Skeletal muscle cell (primary cell): ENCODE measurements around the gene KANSL3.
"Not testable (repeated sequence)": the region's sequence is repeated elsewhere in the genome, so short reads cannot be mapped to it uniquely, and the experiment has no call there.

ENCODE experiments used
- DNase-seq: peaks from one replicate; pipeline ENCODE4 v3.0.0-alpha.2; 2010; ENCODE audit warnings: low read depth
- H3K4me3 ChIP-seq: 2 replicates; pipeline ENCODE4 v1.5.1; 2011; ENCODE audit warnings: low read depth, mild to moderate bottlenecking, control low read depth, low read length, moderate library complexity

The KANSL3 gene

DNA sequence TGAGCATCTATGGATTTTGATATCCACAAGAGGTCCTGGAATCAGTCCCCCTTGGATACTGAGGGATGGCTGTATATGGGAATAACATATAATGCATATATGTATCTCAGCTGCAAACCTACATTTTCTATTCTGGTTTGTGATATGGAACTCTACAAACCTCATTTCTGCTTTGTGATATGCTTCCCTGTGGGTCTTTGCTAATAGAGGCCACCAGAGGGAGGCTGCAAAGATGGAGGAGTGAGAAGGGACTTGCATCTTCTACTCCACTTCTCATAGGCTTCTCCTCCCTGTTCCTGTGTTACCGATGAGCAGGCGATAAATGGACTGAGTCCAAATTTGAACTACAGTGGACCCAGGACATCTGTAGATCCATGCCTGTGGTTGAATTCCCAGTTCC lies 63.7 kb downstream of the KANSL3 start:
- DNase-seq, result no peak
- no peak overlapping the region for H3K4me3 ChIP-seq

DNA sequence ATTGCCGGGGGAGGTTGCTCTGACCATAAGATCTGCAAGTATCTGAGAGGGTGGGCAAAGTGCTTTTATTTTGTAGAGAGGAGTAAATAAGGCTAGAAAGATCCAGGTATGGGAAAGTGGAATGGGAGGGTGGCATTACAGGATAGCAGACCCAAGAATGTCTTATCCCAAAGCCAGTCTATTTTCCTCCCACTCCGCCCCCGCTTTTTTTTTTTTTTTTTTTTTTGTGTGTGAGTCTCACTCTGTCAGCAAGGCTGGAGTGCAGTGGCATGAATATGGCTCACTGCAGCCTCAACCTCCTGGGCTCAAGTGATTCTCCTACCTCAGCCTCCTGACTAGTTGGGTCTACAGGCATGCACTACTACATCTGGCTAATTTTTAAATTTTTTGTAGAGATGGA lies 70.0 kb downstream of the KANSL3 start:
- H3K4me3 ChIP-seq, result no peak overlapping the region
- DNase-seq, result no peak

GRCh38 chr2:96565111-96565510 lies 73.0 kb downstream of the KANSL3 start:
- no peak overlapping the region for H3K4me3 ChIP-seq
- DNase-seq, result no peak

DNA sequence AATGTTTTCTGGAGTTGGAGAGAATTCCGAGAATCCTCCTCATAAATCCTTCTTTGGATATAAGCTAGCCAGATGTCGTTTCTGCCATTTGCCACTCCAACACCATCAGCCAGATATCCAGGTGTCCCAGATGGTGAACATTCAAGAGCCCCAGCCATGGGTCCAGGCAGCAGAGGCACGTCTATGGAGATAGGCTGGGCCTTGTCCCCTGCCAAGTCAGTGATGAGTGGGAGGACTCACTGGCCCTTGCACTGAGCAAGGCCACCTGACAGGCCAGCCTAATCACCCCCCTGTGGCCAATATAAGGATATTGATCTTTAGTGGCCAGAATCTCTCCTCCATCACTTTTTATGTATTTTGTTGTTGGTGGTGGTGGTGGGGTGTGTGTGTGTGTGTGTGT lies 73.5 kb downstream of the KANSL3 start:
- no peak overlapping the region for H3K4me3 ChIP-seq
- DNase-seq, result no peak

- H3K4me3 ChIP-seq, result no peak overlapping the region
- no peak for DNase-seq
Observed at GRCh38 chr2:96564026-96564425, 74.1 kb downstream of the KANSL3 start.

DNA sequence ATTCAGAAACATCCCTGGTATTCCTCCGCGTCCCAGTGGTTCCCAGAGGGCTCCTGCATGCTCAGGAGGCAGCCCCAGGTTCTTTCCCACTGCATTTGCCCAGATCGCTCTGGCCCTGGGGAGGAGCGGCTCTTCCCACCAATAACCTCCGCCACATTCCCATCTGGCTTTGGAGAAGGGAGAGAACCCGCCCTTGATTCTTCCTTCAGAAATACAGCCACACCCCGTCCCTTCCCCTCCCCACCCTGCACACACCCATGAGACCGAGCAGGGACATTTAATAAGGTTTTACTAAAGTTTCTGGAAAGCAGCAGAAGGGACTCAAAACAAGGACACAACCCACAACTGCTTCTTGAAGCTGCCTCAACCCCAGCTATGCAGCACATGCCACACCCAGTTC lies 79.6 kb downstream of the KANSL3 start:
- no peak overlapping the region for H3K4me3 ChIP-seq
- no peak for DNase-seq

GRCh38 chr2:96558061-96558460 lies 80.1 kb downstream of the KANSL3 start:
- DNase-seq, result no peak
- H3K4me3 ChIP-seq, result no peak overlapping the region

- DNase-seq, H3K4me3 ChIP-seq: not testable (repeated sequence)
Observed at GRCh38 chr2:96557421-96557820, 80.7 kb downstream of the KANSL3 start.

- no peak for DNase-seq
- no peak overlapping the region for H3K4me3 ChIP-seq
Observed at GRCh38 chr2:96556441-96557330, 81.4 kb downstream of the KANSL3 start.

DNA sequence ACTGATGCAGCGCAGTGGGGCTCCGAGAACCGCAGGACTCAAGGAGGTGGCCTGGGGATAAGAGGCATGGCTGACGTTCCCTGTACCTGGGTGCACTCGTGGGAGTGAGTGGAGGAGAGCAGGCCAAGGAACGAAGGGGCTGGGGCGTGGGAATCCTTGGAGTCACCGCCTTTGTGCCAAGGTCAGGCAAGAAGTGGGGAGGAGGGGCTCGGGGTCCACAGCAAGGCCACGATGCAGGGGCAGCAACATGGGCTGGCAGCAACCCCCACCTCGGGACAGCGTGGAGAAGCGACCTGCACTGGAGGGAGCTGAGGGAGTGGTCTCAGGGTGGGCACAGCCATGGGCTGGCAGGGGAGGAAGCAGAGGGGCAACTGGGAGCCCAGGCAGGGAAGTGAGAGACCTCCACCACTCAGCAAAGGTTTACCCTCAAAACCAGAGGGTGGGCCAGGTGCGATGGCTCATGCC lies 82.9 kb downstream of the KANSL3 start:
- H3K4me3 ChIP-seq, result no peak overlapping the region
- DNase-seq, result no peak

DNA sequence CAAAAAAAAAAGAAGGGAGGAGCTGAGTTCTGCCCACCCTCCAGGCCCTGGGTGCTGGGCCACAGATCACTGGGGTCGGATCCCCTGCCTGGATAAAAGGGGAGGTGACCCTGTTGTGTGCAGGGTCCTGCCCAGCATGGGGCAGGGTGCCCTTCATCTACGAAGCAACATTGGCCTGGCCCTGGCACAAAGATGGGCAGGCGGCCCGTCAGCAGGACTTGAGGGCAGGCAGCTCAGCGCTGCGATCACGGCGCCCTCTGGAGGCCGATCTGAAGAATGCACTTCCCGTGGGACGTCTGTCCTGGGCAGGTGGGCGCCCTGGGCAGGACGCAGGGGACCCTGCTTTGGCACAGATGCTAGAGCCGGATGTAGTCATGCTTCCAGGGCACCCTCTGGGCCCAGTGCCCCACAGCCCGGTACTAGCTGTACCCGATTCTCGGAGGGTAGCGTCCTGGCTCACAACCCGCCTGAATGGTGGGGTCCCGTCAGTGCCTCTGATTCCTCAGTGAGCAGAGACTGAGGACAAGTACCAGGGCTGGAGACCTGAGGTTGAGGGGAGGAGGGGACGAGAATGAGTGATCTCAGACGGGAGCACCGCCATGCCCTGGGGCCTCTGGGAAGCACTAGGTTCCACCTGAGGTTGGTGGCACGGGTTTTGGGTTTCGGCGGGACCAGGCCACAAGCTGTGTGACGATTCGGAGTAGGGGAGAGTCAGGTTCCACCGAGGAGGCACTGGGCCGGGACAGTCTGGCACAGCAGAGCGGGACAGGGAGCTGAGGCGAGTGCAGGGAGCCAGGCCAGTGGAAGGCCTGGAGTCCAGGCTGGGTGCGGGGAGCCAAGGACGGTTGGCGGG lies 83.6 kb downstream of the KANSL3 start:
- H3K4me3 ChIP-seq, result no peak overlapping the region
- DNase-seq, result no peak

DNA sequence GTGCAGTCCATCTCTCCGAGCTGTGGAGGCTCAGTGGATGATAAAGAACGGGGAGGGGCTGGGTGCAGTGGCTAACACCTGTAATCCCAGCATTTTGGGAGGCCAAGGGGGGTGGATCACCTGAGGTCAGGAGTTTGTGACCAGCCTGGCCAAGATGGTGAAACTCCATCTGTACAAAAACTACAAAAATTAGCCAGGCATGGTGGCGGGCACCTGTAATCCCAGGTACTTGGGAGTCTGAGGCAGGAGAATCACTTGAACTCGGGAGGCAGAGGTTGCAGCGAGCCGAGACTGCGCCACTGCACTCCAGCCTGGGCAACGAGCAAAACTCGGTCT lies 84.2 kb downstream of the KANSL3 start:
- not testable (repeated sequence) for H3K4me3 ChIP-seq, DNase-seq

DNA sequence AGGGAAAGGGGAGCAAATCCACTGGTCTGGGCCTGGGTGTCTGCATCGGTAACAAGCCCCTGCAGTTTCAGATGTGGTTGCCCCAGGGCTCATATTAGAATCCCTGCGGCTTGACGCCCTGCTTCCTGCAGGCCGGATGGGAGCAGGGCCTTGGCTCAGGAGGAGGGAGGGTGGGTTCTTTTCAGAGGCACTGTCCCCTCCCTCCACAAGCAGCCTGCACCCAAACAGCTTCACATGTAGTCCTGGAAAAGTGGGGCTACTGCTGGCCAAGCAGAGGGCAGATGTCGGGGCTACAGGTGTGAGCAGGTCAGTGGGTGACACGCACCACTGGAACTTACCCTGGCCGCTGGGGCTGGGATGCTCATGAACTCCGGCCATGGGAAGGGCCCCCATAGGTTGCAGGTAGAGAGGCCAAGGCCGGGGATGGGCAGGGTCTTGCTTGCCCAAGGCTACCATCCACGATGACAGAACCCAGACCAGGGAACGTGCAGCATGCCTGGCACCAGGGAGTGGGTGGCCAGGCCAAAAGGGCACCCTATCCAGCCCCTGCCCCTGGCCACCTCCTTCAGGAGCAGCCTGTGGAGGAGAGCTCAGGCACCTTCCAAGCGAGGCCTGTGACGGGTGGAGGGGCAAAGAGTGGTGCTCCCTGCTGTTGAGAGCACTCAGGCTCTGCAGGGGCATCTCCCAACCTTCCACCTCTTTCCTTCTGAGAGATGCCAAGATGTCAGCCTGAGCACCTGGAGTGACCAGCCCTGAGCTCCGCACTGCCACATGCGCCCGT lies 84.7 kb downstream of the KANSL3 start:
- H3K4me3 ChIP-seq, result no peak overlapping the region
- DNase-seq, result no peak

GRCh38 chr2:96552315-96553175 lies 85.6 kb downstream of the KANSL3 start:
- H3K4me3 ChIP-seq, result no peak overlapping the region
- DNase-seq, result no peak

- H3K4me3 ChIP-seq, result no peak overlapping the region
- DNase-seq, result no peak
Observed at GRCh38 chr2:96551605-96552314, 86.4 kb downstream of the KANSL3 start.

GRCh38 chr2:96550787-96551604 lies 87.1 kb downstream of the KANSL3 start:
- no peak overlapping the region for H3K4me3 ChIP-seq
- no peak for DNase-seq

DNA sequence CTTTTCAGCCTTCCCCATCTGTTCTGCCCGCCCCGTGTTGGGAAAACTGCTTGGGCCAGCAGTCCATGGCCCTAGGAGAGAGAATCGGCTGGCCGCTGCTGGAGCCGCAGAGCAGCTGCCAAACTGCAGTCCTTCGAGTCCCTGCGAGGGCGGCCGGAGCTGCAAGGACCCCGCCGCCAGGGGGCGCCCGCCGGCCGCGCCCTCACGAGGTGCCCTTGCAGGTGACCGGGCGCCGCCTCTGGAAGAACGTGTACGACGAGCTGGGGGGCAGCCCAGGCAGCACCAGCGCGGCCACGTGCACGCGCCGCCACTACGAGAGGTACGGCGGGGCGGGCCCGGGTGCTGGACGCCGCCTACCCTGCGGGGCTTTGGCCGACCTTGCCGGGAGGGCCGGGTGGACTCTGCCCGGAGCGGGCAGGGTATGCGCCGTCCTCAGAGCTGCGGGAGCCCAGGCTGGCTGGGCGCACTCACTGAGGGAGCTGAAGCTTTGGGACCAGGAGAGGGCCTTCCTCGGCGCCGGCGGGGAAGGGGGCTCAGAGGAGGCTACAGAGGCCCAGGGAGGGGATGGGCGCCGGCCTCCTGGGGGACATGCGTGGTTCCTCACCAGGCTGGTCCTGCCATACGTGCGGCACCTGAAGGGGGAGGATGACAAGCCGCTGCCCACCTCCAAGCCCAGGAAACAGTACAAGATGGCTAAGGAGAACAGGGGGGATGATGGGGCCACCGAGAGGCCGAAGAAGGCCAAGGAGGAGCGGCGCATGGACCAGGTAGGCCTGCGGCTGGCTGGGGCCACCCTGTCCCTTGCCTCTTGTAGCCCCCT lies 87.9 kb downstream of the KANSL3 start:
- DNase-seq, result no peak
- no peak overlapping the region for H3K4me3 ChIP-seq
